ENCODE measurements around the gene DGKE.

DGKE gene

GRCh38 chr17:56917559-56918296, 83.8 kb downstream of the DGKE start:
- no peak overlapping the region for H3K9ac ChIP-seq (ENCODE audit: low read length in 5 of 5)
- no peaks in the 10 kb centered on the region for H3K27me3 ChIP-seq (ENCODE audit: control insufficient read depth in 5 of 5, insufficient read depth in 4 of 5, low read length in 5 of 5)
- H3K4me1 ChIP-seq (ENCODE audit: control insufficient read depth in 5 of 5, insufficient read depth in 5 of 5, low read length in 5 of 5): peaks cover 1 to 29% (median 25%) of the 10 kb centered on the region in 5 donors
- peak overlapping the region; percentile 19 for H3K27ac ChIP-seq (ENCODE audit: low read depth, low read length)
- H3K36me3 ChIP-seq (ENCODE audit: control insufficient read depth in 5 of 5, insufficient read depth in 5 of 5, low read length in 5 of 5): no peaks in the 10 kb centered on the region
- H3K9me3 ChIP-seq (ENCODE audit: control insufficient read depth in 5 of 5, low read length in 5 of 5): peaks cover 0 to 4% (median 0%) of the 10 kb centered on the region in 5 donors
- no peak overlapping the region for H3K4me3 ChIP-seq (ENCODE audit: low read depth in 1 of 5, low read length in 5 of 5)

- H3K9me3 ChIP-seq (ENCODE audit: control insufficient read depth in 5 of 5, low read length in 5 of 5): peaks cover 0 to 4% (median 0%) of the 10 kb centered on the region in 5 donors
- H3K4me1 ChIP-seq (ENCODE audit: control insufficient read depth in 5 of 5, insufficient read depth in 5 of 5, low read length in 5 of 5): peaks cover 0 to 19% (median 16%) of the 10 kb centered on the region in 5 donors
- H3K9ac ChIP-seq (ENCODE audit: low read length in 5 of 5): no peak overlapping the region
- H3K36me3 ChIP-seq (ENCODE audit: control insufficient read depth in 5 of 5, insufficient read depth in 5 of 5, low read length in 5 of 5): no peaks in the 10 kb centered on the region
- H3K27ac ChIP-seq (ENCODE audit: low read depth, low read length): no peak overlapping the region
- no peaks in the 10 kb centered on the region for H3K27me3 ChIP-seq (ENCODE audit: control insufficient read depth in 5 of 5, insufficient read depth in 4 of 5, low read length in 5 of 5)
- H3K4me3 ChIP-seq (ENCODE audit: low read depth in 1 of 5, low read length in 5 of 5): no peak overlapping the region
Measured at GRCh38 chr17:56918916-56919315, 85.0 kb downstream of the DGKE start.
